HepG2 (cell line): Measurements from ENCODE around the gene STYXL2.

Experiments
- EP300 ChIP-seq, 3 experiments: sonication (generic) in 1 of 3; formaldehyde crosslinking in 1 of 3; IDR thresholded peaks; 2 replicates each; pipeline versions ENCODE4 v1.5.1 to v1.6.1; 2011 to 2020; ENCODE audit warnings: low read depth in 2 of 3, low read length in 2 of 3, borderline replicate concordance in 1 of 3, improper control_type of control experiment in 1 of 3, mild to moderate bottlenecking in 1 of 3, missing genetic modification reagents in 1 of 3, moderate library complexity in 1 of 3
- PBX3 ChIP-seq: sonication (generic); formaldehyde crosslinking; IDR thresholded peaks from 2 replicates; pipeline ENCODE4 v1.8.1; 2023; ENCODE audit warnings: missing genetic modification reagents, inconsistent platforms, borderline replicate concordance
- POLR2AphosphoS5 ChIP-seq: IDR thresholded peaks from 2 replicates; pipeline ENCODE4 v1.6.1; 2012; ENCODE audit warnings: low read depth, low read length
- TAF1 ChIP-seq: sonication (generic); formaldehyde crosslinking; IDR thresholded peaks from 2 replicates; pipeline ENCODE4 v1.4.0; 2020; ENCODE audit warnings: missing genetic modification reagents
- TCF12 ChIP-seq, 2 experiments: fragments of 450-650 bp in 1 of 2; sonication (generic) in 1 of 2; formaldehyde crosslinking in 1 of 2; IDR thresholded peaks; 2 replicates each; pipeline versions ENCODE4 v1.6.1 to v1.8.0; 2017 to 2022; ENCODE audit warnings: antibody characterized with exemption in 1 of 2, mild to moderate bottlenecking in 1 of 2, missing genetic modification reagents in 1 of 2, moderate library complexity in 1 of 2
- ZNF160 ChIP-seq: sonication (generic); formaldehyde crosslinking; IDR thresholded peaks from 2 replicates; pipeline ENCODE4 v1.8.0; 2022; ENCODE audit warnings: mild to moderate bottlenecking, inconsistent platforms, missing genetic modification reagents
- ZNF235 ChIP-seq: sonication (generic); formaldehyde crosslinking; IDR thresholded peaks from 2 replicates; pipeline ENCODE4 v1.8.1; 2023; ENCODE audit warnings: mild to moderate bottlenecking, missing genetic modification reagents, borderline replicate concordance
- ZNF280B ChIP-seq: sonication (generic); formaldehyde crosslinking; IDR thresholded peaks from 2 replicates; pipeline ENCODE4 v1.5.0; 2020; ENCODE audit warnings: missing genetic modification reagents, mild to moderate bottlenecking, borderline replicate concordance
- ZNF749 ChIP-seq: sonication (generic); formaldehyde crosslinking; IDR thresholded peaks from 2 replicates; pipeline ENCODE4 v1.8.0; 2022; ENCODE audit warnings: mild to moderate bottlenecking, missing genetic modification reagents, moderate library complexity, borderline replicate concordance
- TF ChIP-seq, protein P1 (sequence below): sonication (generic); formaldehyde crosslinking; IDR thresholded peaks from 2 replicates; pipeline ENCODE4 v1.5.0; 2020; ENCODE audit warnings: mild to moderate bottlenecking, missing genetic modification reagents, moderate library complexity

DNA sequence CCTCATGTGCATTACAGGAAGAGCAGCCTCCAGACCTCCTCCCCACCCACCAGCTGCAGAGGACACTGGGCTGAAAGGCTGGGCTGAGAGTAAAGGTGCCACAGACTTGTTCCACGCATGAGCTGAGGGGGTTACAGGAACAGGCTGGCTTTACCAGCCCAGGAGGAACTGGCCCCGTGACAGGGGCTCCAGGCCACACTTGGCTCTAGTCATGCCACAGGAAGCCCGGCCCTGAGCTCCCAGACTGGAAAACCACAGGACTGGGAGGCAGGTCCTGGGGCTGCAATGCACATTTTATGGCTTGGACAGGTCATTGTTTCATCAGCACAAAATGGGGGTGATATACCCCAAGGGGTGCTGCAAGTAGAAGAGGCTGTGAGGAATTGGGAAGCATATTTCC is 39.3 kb upstream of the STYXL2 start:
- TF ChIP-seq PBX3 (no peak), ZNF749 (CRISPR knock-in tag) (no peak), POLR2AphosphoS5 (no peak), TAF1 (CRISPR knock-in tag) (no peak), ZNF280B (CRISPR knock-in tag) (no peak), ZNF160 (no peak), ZNF235 (CRISPR knock-in tag) (no peak), EP300 (IDR thresholded peaks at IDR 0.05; ENCODE audit: low read depth in 2 of 2, low read length in 2 of 2) (no peak), EP300 (CRISPR knock-in tag; IDR thresholded peaks at IDR 0.05; ENCODE audit: borderline replicate concordance) (no peak), TCF12 (IDR thresholded peaks at IDR 0.05) (no peak), TCF12 (CRISPR knock-in tag; IDR thresholded peaks at IDR 0.05) (no peak)
- TF ChIP-seq, protein P1, sequence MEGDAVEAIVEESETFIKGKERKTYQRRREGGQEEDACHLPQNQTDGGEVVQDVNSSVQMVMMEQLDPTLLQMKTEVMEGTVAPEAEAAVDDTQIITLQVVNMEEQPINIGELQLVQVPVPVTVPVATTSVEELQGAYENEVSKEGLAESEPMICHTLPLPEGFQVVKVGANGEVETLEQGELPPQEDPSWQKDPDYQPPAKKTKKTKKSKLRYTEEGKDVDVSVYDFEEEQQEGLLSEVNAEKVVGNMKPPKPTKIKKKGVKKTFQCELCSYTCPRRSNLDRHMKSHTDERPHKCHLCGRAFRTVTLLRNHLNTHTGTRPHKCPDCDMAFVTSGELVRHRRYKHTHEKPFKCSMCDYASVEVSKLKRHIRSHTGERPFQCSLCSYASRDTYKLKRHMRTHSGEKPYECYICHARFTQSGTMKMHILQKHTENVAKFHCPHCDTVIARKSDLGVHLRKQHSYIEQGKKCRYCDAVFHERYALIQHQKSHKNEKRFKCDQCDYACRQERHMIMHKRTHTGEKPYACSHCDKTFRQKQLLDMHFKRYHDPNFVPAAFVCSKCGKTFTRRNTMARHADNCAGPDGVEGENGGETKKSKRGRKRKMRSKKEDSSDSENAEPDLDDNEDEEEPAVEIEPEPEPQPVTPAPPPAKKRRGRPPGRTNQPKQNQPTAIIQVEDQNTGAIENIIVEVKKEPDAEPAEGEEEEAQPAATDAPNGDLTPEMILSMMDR (CRISPR knock-in tag): no peak
